GM18499 (cell line): Measurements from ENCODE around the gene ARHGAP31.
"Not testable (repeated sequence)": the region's sequence is repeated elsewhere in the genome, so short reads cannot be mapped to it uniquely, and the experiment has no call there.

Experiments
- ATAC-seq: cut with Tn5 transposase; IDR thresholded peaks from one replicate; pipeline ENCODE4 v1.9.1; 2021; ENCODE audit warnings: moderate number of reproducible peaks; ENCODE audit not compliant: insufficient read depth, unreplicated experiment

ARHGAP31 gene

DNA sequence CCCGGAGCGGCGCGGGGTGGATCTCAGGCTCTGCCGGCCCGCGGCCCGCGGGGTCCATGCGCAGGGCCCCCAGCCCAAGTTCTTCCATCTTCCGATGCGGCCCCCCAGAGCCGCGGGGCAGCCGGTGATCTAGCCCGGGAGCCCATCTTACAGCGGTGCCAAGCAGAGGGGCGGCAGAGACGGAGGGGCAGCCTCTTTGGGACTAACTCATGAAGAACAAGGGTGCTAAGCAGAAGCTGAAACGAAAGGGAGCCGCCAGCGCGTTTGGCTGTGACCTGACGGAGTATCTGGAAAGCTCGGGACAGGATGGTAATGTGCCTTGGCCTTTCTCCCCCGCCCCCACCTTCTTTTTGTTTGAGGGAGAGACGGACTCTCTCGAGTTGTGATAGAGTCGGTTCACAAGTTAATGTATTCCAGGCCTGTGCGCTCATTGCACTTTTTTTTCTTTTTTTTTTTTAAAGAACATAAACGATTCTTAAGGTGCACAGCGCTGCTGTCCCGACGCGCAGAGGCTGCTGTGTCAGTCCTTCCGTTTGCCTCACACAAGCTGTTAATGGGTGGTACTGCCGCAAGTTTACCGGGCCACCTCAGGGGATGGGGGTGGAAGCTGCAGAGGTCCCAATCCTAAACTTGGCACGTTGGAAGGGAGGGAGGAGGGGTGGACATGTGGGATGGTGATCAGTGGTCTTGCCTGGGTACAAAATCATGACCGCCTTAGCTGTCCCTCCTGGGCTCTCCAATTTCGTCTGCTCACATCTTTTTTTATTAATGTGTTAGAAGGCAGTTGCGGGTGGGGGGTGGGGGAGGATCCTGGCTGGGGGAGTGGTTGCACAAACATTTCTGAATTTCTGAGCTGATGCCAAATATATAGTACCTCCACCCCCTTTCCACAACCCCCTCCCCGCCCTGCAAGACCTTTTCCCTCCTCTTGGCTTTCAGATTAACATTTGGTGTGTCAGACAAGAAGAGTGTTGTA, 801 bp downstream of the ARHGAP31 start:
- ATAC-seq = no peak

GRCh38 chr3:119295816-119296726, 1.9 kb downstream of the ARHGAP31 start:
- ATAC-seq = no peak

GRCh38 chr3:119296727-119297122, 2.5 kb downstream of the ARHGAP31 start:
- no peak for ATAC-seq

DNA sequence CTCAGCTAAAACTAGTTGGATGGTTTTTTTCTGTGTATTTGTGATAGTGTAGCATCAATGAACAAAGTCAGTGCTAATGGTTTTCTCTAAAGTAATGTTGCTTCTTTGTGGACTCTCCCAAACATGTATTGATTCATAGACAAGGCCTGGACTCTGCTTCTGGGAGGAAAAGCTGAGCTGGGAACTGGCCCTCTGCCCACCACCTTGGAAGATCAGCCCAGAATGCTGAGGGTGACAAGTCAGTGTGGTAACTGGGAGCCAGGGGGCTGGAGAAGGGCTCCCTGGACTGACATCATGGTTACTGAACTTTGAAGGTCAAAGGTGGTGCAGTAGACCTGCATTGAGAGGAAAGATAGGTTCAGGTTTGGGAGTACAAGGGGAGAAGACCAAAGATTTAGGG, 3.0 kb downstream of the ARHGAP31 start:
- ATAC-seq = no peak

DNA sequence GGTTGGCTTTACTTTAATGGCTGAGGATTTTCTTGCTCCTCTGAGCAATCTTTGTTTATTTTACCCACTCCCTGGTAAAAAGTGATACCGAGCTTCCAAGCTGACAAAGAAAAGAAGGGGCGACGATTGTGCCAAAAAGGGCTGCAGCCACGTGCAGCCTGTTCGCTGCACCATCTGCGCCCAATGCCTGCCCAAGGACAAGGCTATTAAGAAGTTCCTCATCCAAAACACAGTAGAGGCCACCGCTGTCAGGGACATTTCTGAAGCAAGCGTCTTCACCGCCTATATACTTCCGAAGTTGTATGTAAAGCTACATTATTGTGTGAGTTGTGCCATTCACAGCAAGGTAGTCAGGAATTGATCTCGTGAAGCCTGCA, 4.4 kb downstream of the ARHGAP31 start:
- ATAC-seq = no peak

DNA sequence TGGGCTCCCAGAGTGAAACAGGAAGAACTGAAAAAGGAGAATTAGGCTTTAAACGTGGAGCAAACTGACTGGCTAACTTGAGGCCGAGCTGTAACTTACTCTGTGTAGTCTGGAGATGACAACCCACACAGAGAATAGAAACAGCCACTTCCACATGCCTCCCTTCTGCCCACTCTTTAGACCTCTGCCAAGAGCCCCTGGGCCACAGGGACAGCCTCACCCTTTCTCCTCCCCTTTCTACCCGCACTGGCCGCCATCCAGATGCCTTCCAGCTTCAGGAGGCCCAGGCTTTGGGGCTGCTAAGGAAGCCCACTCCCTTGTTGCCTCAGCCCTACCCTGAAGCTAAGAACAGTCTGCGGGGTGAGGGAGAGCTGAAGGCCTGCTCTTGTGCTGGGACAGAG, 6.8 kb downstream of the ARHGAP31 start:
- ATAC-seq = no peak

DNA sequence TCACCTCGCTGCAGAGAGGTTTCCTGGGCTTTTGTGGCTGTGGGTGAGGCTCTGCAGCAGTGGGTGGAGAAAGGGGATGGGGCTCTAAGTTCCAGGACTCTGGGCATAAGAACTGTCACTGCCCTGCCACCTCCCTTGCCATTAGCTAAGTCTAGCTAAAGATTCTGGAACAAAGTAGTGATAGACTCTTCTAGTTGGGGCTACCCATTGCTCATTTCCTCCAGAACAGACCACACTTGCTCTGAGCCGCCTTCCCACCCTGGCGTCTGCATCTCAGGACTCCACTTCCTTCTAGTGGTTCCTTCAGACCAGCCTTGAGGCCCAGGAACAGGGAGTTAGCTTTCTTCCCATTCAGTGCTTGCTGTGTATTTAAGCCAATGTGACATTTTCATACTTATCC, 7.5 kb downstream of the ARHGAP31 start:
- no peak for ATAC-seq

- ATAC-seq = peak; percentile 55
These were observed 8.7 kb downstream of the ARHGAP31 start for GRCh38 chr3:119302697-119303551.

- ATAC-seq = no peak
These were observed 10.1 kb downstream of the ARHGAP31 start for GRCh38 chr3:119304201-119304713.

DNA sequence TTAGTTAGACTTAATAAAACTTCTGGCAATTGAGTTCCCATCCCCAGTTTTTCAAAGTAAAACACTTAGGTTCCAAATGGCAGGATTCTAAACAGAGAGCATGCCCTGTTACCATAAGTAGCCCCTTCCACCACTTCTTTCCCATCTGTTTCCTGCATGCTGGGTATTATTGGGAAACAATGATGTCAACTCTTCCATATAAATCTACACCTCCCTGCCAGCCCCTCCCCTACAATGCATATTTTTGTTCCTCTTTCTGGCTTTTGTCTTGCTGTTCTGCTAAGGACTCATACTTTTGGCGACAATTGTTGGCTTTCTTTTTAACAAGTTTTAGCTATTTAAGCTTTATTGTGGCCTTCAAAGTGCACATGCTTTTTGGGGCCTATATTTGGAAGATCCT, 11.1 kb downstream of the ARHGAP31 start:
- ATAC-seq = no peak

GRCh38 chr3:119306378-119306777, 12.2 kb downstream of the ARHGAP31 start:
- ATAC-seq = not testable (repeated sequence)

GRCh38 chr3:119308355-119308754, 14.2 kb downstream of the ARHGAP31 start:
- no peak for ATAC-seq

GRCh38 chr3:119309591-119309990, 15.4 kb downstream of the ARHGAP31 start:
- ATAC-seq = no peak

GRCh38 chr3:119310071-119310470, 15.9 kb downstream of the ARHGAP31 start:
- no peak for ATAC-seq

- ATAC-seq = no peak
These were observed 17.1 kb downstream of the ARHGAP31 start for GRCh38 chr3:119311081-119311925.

GRCh38 chr3:119313461-119313860, 19.3 kb downstream of the ARHGAP31 start:
- no peak for ATAC-seq

DNA sequence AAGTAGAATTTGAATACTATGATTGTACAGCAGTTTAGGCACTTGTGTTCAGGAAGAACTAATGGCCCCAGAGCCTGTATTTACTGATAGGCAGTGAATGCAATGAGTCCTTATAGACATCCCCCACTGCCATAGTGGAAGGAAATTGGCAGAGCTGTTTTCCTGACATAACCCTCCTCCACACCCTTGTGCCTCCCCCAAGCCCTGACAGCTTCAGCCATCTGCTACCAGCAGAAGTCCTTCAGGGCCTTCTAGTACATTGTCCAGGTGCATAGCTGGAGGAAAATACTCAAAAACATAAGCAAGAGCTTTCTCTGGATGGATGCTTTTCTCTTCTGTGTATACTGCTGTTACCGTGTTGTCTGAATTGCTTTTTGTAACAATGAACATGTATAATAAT, 20.6 kb downstream of the ARHGAP31 start:
- no peak for ATAC-seq

DNA sequence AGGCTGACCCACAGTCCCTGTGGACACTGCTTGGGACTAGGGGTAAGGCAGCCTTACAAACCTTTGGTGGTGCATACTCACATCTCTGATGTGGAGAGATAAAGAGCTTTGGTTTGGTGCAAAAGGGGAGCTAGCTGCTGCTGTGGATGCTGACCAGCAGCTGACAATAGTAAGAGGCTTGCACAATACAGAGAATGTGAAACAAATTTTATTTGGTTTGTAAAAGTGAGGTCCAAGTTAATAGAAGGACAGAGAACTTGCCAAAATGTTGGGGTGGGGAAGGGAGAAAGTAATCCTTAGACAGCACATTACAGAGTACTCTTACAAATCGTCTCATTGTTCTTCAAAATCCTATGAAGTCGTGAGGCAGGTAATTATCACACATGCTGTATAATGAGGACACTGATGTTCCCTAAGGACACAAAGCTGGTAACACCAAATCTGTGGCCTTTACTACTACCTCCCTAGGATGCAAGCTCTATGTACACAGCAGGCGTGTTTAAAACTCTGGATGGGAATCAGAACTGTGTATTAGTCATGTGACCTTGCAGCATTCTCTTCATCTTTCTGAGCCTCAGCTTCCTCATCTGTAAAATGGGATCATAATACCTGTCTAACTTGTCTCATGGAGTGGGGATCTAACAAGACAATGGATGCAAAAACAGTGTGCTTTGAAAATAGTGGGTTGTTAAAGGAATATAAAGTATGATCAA, 21.6 kb downstream of the ARHGAP31 start:
- ATAC-seq = no peak

DNA sequence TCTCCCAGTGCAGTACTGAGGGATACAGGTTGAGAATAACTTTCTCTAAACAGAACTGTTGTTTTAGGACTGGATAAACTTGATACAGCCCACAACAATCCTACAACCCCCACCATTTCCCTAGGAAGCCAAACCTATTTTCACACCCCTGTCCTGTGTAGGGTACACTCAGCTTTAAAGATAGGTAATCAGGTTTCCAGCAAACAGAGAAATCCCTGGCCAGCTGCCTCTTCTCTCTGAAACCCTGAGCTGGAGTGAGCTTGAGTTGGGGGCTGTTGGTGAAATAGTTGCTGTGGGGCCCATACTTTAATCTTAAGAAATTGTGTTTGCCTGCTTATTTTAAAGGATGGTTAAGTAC, 22.1 kb downstream of the ARHGAP31 start:
- ATAC-seq = no peak
